Fibroblast of skin of right biceps (primary cell): Measurements from ENCODE around the gene KCNH1.

Experiments used
- DNase-seq: peaks from one replicate; pipeline ENCODE4 v3.0.0-alpha.2; 2013

The KCNH1 gene

GRCh38 chr1:210917560-210918169, 216.3 kb downstream of the KCNH1 start:
- no peak for DNase-seq

- no peak for DNase-seq
Measured at GRCh38 chr1:210916548-210916947, 217.4 kb downstream of the KCNH1 start.

- no peak for DNase-seq
Measured at GRCh38 chr1:210915890-210916507, 217.9 kb downstream of the KCNH1 start.

GRCh38 chr1:210912752-210913151, 221.2 kb downstream of the KCNH1 start:
- DNase-seq, result no peak

- DNase-seq, result no peak
Measured at GRCh38 chr1:210910020-210910575, 223.8 kb downstream of the KCNH1 start.

GRCh38 chr1:210908791-210909190, 225.2 kb downstream of the KCNH1 start:
- no peak for DNase-seq

GRCh38 chr1:210908257-210908656, 225.7 kb downstream of the KCNH1 start:
- no peak for DNase-seq

GRCh38 chr1:210907251-210907805, 226.6 kb downstream of the KCNH1 start:
- DNase-seq, result no peak

- DNase-seq, result no peak
Measured at GRCh38 chr1:210905944-210906453, 227.9 kb downstream of the KCNH1 start.

GRCh38 chr1:210905365-210905904, 228.5 kb downstream of the KCNH1 start:
- no peak for DNase-seq

GRCh38 chr1:210901981-210902770, 231.8 kb downstream of the KCNH1 start:
- DNase-seq, result no peak

- no peak for DNase-seq
Measured at GRCh38 chr1:210900820-210901219, 233.1 kb downstream of the KCNH1 start.

- DNase-seq, result no peak
Measured at GRCh38 chr1:210900079-210900478, 233.9 kb downstream of the KCNH1 start.

- DNase-seq, result no peak
Measured at GRCh38 chr1:210899676-210900075, 234.3 kb downstream of the KCNH1 start.

- no peak for DNase-seq
Measured at GRCh38 chr1:210898473-210898872, 235.5 kb downstream of the KCNH1 start.

GRCh38 chr1:210883821-210884220, 250.1 kb downstream of the KCNH1 start:
- peak; percentile 57 for DNase-seq

GRCh38 chr1:210882414-210883221, 251.3 kb downstream of the KCNH1 start:
- peak; percentile 77 for DNase-seq

- no peak for DNase-seq
Measured at GRCh38 chr1:210878564-210878963, 255.4 kb downstream of the KCNH1 start.

GRCh38 chr1:210876275-210876674, 257.7 kb downstream of the KCNH1 start:
- DNase-seq, result no peak

- no peak for DNase-seq
Measured at GRCh38 chr1:210866532-210866931, 267.4 kb downstream of the KCNH1 start.

- DNase-seq, result no peak
Measured at GRCh38 chr1:210857705-210858104, 276.2 kb downstream of the KCNH1 start.

- no peak for DNase-seq
Measured at GRCh38 chr1:210857146-210857663, 276.7 kb downstream of the KCNH1 start.
